Mammary epithelial cell (primary cell): ENCODE data around the gene ATP6V1G2.

Experiments
- EZH2 ChIP-seq: IDR thresholded peaks from 2 replicates; pipeline ENCODE4 v1.6.1; 2012; ENCODE audit warnings: low read length, inconsistent platforms, borderline replicate concordance
- TF ChIP-seq, protein P1 (sequence below), 2 donors: IDR thresholded peaks in 1 of 2; conservative IDR thresholded peaks in 1 of 2; 2 replicates each; pipeline ENCODE4 v1.5.1; 2011 to 2012; ENCODE audit warnings: inconsistent platforms in 2 of 2, low read length in 2 of 2, mild to moderate bottlenecking in 2 of 2, control low read depth in 1 of 2, low read depth in 1 of 2; ENCODE audit not compliant: insufficient read depth in 1 of 2; ENCODE audit errors: extremely low read depth in 1 of 2

GRCh38 chr6:31588871-31589650 lies 42.7 kb upstream of the ATP6V1G2 start:
- TF ChIP-seq, protein P1, sequence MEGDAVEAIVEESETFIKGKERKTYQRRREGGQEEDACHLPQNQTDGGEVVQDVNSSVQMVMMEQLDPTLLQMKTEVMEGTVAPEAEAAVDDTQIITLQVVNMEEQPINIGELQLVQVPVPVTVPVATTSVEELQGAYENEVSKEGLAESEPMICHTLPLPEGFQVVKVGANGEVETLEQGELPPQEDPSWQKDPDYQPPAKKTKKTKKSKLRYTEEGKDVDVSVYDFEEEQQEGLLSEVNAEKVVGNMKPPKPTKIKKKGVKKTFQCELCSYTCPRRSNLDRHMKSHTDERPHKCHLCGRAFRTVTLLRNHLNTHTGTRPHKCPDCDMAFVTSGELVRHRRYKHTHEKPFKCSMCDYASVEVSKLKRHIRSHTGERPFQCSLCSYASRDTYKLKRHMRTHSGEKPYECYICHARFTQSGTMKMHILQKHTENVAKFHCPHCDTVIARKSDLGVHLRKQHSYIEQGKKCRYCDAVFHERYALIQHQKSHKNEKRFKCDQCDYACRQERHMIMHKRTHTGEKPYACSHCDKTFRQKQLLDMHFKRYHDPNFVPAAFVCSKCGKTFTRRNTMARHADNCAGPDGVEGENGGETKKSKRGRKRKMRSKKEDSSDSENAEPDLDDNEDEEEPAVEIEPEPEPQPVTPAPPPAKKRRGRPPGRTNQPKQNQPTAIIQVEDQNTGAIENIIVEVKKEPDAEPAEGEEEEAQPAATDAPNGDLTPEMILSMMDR (conservative IDR thresholded peaks at IDR 0.05 in 1 of 2, IDR thresholded peaks at IDR 0.05 in 1 of 2; ENCODE audit: extremely low read depth in 1 of 2, insufficient read depth in 1 of 2, low read depth in 1 of 2, low read length in 2 of 2) = no peak
- no peak for TF ChIP-seq EZH2
